ENCODE results near the gene ABHD14A.

Gene ABHD14A

DNA sequence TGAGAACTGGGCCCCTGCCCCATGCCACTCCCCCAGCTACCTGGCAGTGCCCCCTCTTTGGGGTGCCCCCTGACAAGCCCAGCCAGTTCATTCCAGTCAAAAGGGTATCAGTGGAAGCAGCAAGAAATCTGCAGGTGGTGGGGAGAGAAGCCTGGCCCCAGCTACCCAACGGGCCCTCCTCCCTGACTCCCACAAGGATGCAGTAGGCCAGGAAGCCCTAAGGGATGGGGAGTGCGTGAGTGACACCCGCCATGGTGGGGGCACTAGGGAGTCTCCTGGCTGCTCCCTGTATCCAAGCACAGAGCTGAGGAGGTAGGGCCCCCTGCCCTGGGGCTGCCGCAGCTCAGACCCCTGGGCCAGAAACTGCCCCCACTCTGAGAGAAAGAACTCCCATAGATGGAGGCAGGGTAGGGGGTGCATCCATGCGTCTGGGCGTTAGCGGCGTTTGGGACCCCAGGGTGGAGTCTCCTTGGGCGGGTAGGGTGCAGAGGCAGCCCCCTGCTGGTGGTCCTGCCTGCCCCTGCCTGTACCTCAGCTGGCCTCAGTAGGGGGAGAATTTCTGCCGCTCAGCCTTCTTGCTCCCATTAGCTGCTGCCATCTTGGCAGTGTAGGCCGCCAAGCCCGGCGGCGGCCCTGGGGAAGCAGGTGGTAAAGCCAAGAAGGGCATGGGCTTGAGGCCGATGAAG is 17.2 kb upstream of the ABHD14A start:
- no peak for DNase-seq (ENCODE audit: low read depth)

DNA sequence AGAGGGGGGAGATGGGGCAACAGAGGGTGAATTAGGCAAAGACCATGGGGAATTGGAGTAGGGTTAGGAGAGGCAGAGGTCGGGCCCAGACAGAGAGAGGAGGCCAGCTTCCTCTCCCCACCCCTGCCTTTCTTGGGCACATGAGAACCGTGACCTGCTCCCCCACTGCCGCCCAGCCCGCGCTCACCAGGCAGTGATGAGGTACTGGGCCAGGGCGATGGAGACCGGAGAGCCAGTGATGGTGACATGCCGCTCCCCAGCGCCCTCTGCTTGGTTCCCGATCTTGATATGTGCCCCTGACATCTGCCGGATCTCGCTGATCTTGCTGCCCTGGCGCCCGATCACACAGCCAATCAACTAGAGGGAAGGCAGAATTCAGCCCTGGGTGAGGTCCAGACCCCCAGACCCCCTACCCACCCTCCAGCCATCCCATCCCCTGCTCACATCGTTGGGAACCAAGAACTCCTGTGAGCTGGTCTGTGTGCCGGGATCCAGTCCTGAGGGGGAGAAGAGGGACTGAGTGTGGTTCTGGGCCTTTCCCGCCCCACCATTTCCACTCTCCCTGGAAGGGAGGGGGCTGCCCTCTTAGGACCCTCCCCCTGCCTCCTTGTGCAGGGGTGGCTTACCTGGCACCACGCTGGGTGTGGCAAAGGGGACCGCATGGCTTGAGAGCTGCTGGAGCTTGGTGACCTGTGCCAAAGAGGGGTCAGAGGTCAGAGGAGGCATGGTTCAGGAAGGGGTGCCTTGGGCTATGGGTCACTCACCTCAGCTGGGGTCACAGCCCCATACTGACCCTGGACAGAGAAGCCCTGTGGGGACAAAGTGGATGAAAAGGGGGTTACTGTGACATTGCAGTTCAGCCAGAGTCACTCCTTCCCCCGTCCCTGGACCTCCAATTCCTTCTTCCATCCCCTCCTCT is 16.0 kb upstream of the ABHD14A start:
- DNase-seq (ENCODE audit: low read depth) = no peak

DNA sequence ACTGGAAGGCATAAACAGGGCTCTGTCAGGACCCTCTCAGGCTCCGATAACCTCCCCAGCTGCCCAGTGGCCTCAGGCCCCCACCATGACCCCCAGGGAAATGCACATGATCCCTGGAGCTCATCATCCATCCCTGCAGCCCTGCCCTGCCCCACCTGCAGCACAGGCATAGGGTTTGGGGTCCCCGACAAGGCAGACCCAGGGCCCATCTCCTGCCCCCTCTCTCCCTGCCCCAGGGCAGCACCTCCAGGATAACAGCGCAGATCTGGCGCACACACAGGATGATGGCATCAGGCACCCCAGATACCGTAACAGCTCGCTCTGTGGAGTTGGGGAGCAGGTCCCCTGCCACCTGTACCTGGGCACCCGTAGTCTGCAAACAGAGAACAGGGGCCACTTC is 15.2 kb upstream of the ABHD14A start:
- no peak for DNase-seq (ENCODE audit: low read depth)

DNA sequence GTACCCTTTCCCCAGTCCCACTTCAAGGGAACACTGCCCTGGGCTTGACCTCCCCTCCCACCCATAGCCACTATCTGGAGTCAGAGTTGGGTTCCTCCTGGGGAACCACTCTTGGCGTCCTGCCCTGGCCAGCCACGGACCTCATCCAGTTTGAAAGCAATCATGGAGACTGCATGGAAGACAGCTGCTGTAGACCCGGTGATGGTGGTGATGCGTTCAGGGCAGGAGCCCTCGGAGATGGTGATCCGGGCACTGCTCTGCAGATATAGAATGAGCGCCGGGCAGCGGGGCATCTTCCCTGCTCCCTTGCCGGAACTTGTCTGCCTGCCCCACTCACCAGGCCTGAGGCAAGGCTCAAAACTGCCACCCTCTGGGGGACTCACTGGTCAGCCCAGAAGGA is 14.5 kb upstream of the ABHD14A start:
- DNase-seq (ENCODE audit: low read depth) = no peak

DNA sequence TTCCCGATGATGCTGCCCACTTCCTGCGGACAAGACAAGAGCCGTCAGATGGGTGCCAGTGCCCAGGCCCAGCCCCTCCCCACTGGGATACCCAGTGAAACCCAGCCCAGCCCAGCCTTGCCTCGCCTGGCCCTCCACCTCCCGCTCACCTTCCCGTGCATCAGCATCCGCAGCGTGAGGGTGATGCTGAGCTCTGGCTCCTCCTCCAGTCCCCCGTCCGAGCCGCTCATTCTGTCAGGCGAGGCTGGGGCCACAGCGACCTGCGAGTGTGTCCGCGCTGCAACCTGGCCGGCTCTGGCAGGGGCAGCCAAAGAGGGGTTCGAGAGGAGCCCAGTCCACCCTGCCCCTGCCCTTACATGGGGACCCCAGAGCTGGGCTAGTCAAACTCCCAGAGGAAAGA is 13.9 kb upstream of the ABHD14A start:
- no peak for DNase-seq (ENCODE audit: low read depth)

DNA sequence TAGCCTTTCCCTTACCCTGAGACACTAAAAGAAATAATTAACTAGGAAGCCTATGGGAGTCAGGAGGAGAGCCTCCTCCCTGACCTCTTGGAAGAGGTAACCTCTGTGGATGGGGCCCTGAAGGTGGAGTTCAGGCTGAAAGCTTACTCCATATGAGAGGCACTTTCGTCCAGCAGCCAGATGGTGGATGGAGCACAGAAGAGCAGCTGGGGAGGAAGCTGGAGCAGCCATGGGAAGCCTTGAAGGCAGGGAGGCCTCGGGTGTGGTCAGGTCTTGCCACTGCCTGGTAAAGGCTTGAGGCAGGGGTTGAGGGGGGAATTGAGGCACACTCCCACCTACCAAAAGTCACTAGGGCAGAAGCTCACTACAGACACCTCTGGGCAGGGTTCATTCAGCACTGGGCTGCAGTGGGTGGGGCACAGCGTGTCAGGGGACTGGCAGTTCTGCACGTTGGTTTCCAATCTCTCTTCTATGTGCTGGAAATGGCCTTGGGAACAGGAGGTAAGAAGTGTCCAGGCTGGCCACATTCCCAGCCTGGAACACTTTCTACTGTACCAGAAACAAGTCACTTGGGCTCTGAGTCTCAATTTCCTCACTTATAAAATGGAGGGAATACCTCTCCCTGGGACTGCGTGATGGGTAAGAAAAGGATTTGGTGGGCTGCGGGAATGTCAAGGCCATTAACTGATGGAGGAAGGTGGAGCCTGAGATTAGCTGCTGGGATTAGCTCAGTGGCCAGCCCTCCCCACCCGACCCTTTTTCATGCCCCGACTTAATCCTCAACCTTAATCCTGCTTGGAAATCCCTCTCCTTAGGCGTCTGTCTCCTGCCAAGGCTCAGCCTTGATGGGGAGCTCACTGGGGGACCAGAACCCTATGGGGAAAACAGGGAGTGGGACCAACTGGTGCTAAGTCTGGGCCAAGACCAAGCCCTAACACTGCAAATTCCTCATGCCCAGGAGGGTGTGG is 13.0 kb upstream of the ABHD14A start:
- DNase-seq (ENCODE audit: low read depth) = no peak

DNA sequence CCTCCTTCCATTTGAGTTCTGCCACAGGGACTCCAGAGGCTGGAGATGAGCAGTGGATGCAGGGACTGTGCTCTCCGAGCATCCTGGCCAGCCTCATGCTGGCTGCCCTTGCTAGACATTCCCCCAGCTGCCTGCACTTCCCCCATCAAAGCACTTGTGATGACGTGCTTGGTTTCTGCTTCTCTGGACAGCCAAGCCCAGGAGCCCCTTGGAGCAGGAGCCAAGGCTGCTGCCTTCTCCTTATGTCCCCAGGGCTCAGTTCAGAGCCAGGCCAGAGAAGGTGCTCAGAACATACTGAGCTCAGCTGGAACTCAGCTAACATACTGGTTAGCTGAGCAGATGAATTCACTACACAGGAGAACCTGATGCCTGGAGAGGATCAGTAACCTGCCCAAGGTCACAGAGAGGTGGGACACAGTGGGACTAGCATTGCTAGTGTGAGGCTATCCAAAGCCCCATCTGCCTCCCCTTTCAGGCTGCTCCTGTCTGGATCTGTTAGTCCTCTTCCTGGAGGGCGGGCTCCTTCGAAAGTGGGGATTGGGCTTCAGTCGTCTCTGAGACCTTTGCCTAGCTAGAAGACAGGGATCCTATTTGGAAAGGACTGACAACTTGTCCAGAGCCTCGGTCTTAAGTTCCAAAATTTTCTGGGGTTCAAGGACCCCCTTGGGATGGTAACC is 11.9 kb upstream of the ABHD14A start:
- DNase-seq (ENCODE audit: low read depth) = no peak

DNA sequence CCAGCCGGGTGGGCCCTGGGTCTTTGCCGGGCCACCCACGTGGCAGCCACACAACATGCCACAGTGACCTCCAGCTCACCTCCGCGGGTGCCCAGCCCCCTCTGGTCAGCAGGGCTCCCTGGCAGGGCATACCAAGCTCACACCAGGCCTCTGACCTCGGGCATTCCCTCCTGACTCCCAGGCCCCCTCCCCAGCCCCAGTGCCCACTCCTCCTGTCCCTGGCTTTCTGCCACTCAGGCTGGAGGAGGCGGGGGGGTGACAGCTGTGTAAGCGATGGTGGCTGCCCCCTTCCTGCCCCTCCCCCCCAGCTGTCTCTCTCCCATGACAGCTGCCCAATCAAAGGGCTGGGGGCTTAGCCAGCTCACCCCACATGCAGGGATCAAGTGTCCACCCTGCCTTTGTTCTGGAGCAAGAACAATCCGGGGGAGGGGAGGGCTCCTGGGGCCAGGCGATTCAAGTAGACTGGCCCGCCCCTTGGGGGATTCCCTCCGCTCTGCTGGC is 10.9 kb upstream of the ABHD14A start:
- DNase-seq (ENCODE audit: low read depth) = no peak

DNA sequence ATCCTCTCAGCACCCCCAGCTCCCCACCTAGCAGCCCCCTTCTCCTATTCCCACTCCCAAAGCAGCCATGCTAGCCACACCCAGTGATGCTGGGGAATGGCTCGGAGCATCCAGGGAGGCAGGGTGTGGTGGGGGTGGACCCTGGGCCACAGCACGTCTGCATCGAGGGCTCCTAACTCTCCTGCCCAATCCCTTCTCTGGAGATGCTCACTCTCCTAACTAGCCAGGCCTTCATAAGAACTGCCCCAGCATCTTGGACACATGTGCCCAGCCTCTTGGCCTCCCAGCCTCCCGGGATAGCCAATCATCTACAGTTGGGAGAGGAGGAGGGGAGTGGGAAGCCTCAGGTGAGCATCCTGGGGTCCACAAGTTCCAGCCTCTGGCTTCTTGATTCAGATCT is 10.3 kb upstream of the ABHD14A start:
- no peak for DNase-seq (ENCODE audit: low read depth)

DNA sequence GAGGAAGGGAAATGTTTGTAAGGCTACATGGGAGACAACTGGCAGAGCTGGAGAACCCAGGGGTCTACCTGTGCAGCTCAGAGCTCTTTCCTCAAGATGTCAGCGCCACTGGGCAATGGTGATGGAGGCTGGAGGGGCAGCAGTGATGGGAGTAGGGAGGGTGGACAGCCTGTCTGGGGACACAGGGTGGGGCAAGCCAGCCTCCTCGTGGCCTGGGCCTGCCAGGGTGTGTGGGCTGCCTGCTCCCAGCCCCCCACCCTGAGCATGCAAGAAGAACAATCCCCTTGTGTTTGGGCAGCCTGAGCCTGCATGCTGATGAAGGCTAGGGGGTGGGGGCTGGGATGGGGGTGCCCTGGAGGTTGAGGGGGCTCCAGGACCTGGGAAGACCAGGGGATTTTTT is 8.8 kb upstream of the ABHD14A start:
- DNase-seq (ENCODE audit: low read depth) = no peak

DNA sequence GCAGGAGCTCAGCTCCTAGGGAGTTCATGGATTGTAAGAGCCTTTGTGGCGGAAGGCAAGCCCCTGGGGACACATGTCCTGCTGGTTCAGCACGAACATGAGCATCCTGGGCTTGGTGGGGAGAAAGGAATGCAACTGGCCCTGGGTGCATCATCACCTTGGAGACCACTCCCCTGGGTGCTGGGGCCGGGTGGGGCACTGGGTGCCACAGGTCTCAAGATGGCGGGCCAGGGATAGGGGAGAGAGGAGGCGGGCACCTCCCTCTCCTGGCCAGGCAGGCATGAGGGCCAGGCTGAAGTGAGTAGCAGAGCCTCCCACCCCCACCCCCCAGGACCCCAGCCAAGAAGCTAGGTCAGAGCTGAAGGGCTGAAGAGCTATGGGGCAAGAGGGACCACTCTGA is 8.4 kb upstream of the ABHD14A start:
- no peak for DNase-seq (ENCODE audit: low read depth)

DNA sequence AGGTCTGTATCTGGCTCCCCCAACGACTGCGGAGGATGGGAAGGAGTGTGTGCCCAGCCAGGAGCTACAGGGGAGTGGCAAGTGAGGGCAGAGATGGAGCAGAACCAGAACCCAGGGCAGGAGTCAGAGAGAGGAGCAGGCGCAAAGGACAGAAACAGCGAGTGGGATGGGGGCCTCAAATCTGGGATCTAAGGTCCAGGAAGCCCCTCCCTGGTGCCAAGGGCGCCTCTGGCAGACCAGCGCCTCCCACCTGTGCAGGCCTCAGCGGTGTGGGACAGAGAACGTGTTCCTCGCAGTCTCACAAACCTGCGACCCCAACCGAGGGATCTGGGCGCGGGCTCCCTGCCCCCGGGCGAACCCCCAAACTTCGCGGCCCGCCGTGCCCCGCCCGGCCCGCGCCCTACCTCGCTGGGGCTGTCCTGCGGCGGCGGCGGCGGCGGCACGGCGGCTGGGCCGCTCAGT is 7.9 kb upstream of the ABHD14A start:
- DNase-seq (ENCODE audit: low read depth) = no peak

DNA sequence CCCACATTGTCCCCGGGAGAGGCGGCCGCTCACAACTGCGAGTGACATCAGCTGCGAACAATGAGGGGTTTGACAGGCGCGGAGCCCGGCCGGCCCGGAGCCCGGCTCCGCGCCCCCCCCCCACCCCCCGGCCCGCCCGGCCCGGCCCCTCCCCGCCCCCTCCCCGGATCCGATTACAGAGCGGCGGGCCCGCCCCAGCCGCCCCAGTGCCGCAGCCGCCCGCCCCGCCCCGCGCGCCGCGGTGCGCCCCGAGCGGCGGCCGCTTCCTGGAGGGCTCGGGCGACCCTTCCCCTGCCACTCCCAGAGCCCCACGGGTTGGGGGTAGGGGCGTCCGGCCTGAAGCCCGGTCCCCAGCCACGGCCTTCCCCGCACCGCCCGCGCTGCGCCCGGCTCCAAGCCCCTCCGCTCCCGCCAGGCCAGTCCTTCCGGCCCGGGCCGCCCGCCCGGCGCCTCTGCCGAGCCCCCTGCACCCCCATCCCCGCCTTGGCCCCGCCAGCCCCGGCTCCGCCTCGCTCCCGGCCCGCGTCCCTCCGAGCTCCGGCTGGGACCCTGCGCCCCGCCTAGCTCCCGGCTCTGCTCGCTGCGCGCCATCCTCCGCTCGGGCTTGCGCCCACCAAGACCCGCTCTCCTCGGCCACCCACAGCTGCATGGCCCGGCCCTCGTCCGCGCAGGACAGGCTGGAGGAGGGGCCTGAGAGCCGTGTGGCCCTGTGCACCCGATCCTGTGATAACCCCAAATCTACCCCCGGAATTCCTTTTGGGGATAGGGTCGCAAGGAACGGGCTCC is 7.3 kb upstream of the ABHD14A start, which contains the start of gene PCBP4:
Gene PCBP4 (minus strand): TSS at position 71 of the 786 bp plus-strand sequence. CDS start 6,214 bp downstream, outside the sequence.
- DNase-seq (ENCODE audit: low read depth) = no peak

DNA sequence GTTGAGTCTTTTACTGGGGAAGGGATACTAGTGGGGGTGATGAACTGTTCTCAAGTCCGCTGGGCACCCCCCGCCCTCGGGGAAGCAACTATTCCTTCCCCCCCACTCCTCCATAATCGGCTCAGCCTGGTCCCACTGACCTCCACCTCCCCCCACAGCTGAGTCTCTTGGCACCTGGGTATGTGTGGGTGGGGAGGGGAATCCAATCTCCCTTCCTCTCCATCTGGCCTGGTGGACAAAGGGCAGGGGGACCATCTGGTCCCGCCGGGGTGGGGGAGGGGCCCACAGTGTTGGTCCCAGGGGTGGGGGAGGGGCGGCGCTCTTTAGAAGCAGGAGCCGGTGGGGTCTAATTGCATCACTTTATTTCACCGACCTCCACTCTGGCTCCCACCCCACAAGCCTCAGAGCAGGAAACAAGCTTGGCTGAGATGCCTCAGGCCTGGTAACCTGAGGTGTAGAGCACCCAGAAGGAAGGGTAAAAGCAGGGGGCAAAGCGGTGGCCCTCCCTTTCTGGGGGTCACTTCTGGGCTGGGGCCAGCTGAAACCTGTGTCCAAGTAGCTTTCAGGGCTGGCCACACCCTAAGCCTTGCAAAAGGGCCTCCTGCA is 6.6 kb upstream of the ABHD14A start:
- DNase-seq (ENCODE audit: low read depth) = no peak

DNA sequence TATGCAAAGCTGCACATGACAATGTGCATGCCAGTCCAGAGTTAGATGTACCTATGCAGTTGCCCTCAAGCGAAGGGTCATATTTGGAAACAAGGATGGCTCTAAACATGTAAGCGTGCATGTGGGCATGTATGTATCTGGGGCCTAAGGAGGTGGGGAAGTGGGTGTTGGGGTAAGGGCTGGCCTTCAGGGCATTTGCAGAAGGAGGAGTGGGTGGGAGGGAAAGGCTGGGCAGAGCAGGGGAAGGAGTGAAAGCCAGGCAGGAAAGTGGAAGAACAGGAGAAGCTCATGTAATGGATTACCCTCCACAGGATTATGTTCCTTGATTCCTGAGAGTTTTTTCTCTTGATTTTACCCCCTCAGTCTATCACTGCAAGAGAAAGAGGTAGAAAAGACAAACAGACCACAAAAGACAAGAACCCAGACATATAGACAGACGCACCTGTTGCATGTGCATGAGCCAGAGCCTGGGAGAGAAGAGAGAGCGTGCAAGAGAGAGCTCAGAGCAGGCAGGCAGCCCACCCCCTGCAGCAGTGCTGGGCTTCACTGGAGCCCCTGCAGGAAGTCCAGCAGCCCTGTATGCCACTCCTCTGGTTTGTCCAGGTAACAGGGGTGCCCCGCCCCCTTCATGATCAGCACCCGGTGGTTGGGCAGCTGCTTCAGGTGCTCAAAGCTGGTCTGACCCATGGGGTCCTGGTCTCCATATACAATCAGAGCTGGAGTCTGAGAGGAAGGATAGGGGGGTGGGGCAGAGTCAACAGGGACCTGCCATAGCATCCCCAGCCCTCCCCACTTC is 5.8 kb upstream of the ABHD14A start:
- no peak for DNase-seq (ENCODE audit: low read depth)

DNA sequence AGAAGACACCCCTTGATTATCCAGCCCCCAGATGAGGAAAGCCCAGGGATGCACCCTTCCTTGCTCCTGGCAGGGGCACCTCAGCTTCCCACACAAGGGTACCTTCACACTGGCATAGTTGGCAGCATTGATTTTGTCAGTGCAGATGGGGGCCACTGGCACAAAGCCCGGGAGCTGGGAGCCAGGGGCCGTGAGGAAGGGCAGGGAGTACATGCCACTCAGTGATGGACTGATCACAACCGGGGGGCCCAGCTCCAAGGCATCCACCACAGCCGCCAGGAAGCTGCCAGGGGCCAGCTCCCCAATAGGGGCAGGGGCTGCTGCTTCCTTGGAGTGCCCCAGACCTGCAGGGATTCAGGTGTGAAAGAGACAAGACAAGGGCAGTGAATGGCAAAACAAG is 5.0 kb upstream of the ABHD14A start:
- DNase-seq (ENCODE audit: low read depth) = no peak

DNA sequence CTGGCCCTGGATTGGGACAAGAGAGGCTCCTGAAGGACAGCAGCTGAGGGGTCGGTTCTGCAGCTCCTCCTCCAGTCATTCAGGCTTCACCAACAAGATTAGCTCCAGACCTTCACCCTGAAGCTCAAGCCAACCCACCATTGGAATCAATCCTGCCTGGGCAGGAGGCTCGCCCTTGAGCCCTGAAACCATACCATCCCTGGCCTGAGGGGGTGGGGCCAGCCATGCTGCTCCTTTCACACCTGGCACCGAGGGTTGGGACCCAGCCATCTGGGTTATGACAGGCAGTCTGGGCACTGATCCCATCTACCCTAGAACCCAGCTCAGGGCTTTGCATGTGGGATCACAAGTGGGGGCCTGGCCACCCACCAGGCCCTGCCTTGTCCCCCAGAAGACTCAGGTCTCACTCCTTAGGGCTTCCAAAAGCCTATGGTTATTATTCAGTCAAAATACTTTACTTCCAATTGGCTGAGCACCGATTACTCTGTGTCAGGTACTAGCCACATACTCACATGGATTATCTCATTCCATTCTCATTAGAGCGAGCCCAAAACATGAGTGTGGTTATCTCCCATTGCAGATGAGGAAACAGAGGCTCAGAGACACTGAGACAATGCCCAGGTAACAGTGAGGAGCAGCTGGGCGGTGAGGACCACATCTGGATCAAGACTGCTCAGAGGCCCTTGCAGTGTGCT is 4.1 kb upstream of the ABHD14A start:
- no peak for DNase-seq (ENCODE audit: low read depth)

DNA sequence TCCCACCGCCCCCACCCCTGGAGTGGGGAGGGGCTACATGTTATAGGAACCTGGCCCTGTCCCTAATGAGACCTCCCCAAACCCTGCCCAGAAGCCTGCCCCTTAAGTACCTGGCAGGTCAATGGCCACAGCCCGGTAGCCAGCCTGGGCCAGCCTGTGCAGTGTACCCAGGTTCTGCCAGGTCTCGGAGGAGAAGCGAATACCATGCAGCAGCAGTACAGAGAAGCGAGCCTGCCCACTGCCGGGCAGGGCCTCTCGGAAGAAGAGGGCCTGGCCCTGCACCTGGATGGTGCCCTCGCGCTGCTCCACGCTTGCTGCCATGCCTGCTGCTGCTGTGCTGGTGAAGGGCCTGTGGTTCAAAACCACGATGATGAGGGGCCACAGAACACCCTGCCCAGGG is 3.5 kb upstream of the ABHD14A start:
- no peak for DNase-seq (ENCODE audit: low read depth)

All from stimulated activated CD8-positive, alpha-beta memory T cell treated with anti-CD3 and anti-CD28 coated beads, Interleukin-15, amount 100 ng/mL, for 1 hour (primary cell).